HCT116 (cell line): Measurements from ENCODE around the gene GPR176. TPM values are rescaled to one million over a fixed set of nuclear protein-coding genes. Genes with fewer than 3 reads are reported as not detected.

Experiments
- ATAC-seq: fragments of 200-7000 bp; cut with Tn5 transposase; 2 replicates; pipeline ENCODE4 v1.9.1; 2020; ENCODE audit warnings: mild to moderate bottlenecking, moderate library complexity
- BruUV-seq: library from RNA; stranded (reverse); fragments of 400-500 nt; replicated peaks from 2 replicates; lab custom pipeline; 2021; lab: Mats Ljungman, UMichigan
- CTCF ChIA-PET: fragments of 300-600 bp; sonication (Branson Sonifier 250); formaldehyde crosslinking; loops from one replicate; lab custom pipeline; 2021; ENCODE audit warnings: antibody characterized with exemption; lab: Charles Lee
- POLR2A ChIA-PET: fragments of 300-600, 350-600 bp; sonication (Branson Sonifier 250); formaldehyde crosslinking; loops from one replicate; lab custom pipeline; 2021; ENCODE audit warnings: antibody characterized with exemption; lab: Charles Lee
- RAD21 ChIA-PET, 2 experiments: fragments of 300-600 bp; sonication (Branson Sonifier 250); formaldehyde crosslinking; loops; one replicate each; lab custom pipeline; 2023; ENCODE audit warnings: low total read pairs in 2 of 2; ENCODE audit not compliant: uncharacterized antibody in 2 of 2, unreplicated experiment in 2 of 2, low non-redundant PET in 1 of 2; lab: Charles Lee
- DNase-seq: peaks from one replicate; pipeline ENCODE4 v3.0.0-alpha.2; 2010; ENCODE audit warnings: low read depth, low spot score
- H2AFZ ChIP-seq: fragments of 200-600 bp; shearing (Covaris generic), sonication (generic); 2 replicates; pipeline ENCODE4 v1.6.1; 2017; ENCODE audit warnings: low read depth, mixed run types, mixed read lengths, antibody characterized with exemption, low read length; ENCODE audit not compliant: poor library complexity, severe bottlenecking
- H3K27ac ChIP-seq: 2 replicates; pipeline ENCODE4 v1.5.1; 2012; ENCODE audit warnings: low read depth, low read length
- H3K27me3 ChIP-seq: fragments of 200-600 bp; sonication (generic); 2 replicates; pipeline ENCODE4 v1.6.1; 2016; ENCODE audit warnings: mixed run types, low read length, mixed read lengths; ENCODE audit not compliant: insufficient read depth
- H3K36me3 ChIP-seq, 2 experiments: fragments of 200-500 bp in 1 of 2; fragments of 200-600 bp in 1 of 2; sonication (Bioruptor generic) in 1 of 2; sonication (generic) in 1 of 2; 2 replicates each; pipeline versions ENCODE4 v1.5.1 to v1.6.1; 2014 to 2016; ENCODE audit warnings: low read length in 2 of 2, inconsistent platforms in 1 of 2, mixed read lengths in 1 of 2, mixed run types in 1 of 2; ENCODE audit not compliant: insufficient read depth in 2 of 2, control insufficient read depth in 1 of 2
- H3K4me1 ChIP-seq, 2 experiments: fragments of 200-600 bp in 1 of 2; sonication (generic) in 1 of 2; 2 replicates each; pipeline versions ENCODE4 v1.5.1 to v1.6.1; 2012 to 2017; ENCODE audit warnings: low read length in 2 of 2, inconsistent platforms in 1 of 2, mild to moderate bottlenecking in 1 of 2, mixed read lengths in 1 of 2, mixed run types in 1 of 2, moderate library complexity in 1 of 2; ENCODE audit not compliant: insufficient read depth in 2 of 2, control insufficient read depth in 1 of 2
- H3K4me2 ChIP-seq: fragments of 200-600 bp; sonication (generic); 2 replicates; pipeline ENCODE4 v1.6.1; 2017; ENCODE audit warnings: mixed run types, low read length, mixed read lengths
- H3K4me3 ChIP-seq, 2 experiments: fragments of 200-600 bp in 1 of 2; sonication (generic) in 1 of 2; replicated peaks in 1 of 2; 2 replicates each; pipeline ENCODE4 v1.5.1; 2011 to 2016; ENCODE audit warnings: low read length in 2 of 2, control low read depth in 1 of 2, low read depth in 1 of 2, mild to moderate bottlenecking in 1 of 2, mixed read lengths in 1 of 2, mixed run types in 1 of 2
- H3K79me2 ChIP-seq: fragments of 200-600 bp; sonication (generic); 2 replicates; pipeline ENCODE4 v1.6.1; 2017; ENCODE audit warnings: mild to moderate bottlenecking, mixed run types, low read length, moderate library complexity, mixed read lengths; ENCODE audit not compliant: insufficient read depth
- H3K9ac ChIP-seq: fragments of 200-600 bp; sonication (generic); 2 replicates; pipeline ENCODE4 v1.6.1; 2016; ENCODE audit warnings: low read length, mixed read lengths
- H3K9me2 ChIP-seq: fragments of 200-600 bp; sonication (generic), shearing (Covaris generic); 2 replicates; pipeline ENCODE4 v1.6.1; 2017; ENCODE audit warnings: mixed run types, mild to moderate bottlenecking, moderate library complexity; ENCODE audit not compliant: insufficient read depth
- H3K9me3 ChIP-seq, 2 experiments: fragments of 200-500 bp in 1 of 2; fragments of 200-600 bp in 1 of 2; sonication (Bioruptor generic) in 1 of 2; sonication (generic) in 1 of 2; 2 replicates each; pipeline ENCODE4 v1.6.1; 2014 to 2017; ENCODE audit warnings: low read length in 2 of 2, mixed read lengths in 2 of 2, inconsistent platforms in 1 of 2, low read depth in 1 of 2, mild to moderate bottlenecking in 1 of 2, mixed run types in 1 of 2, moderate library complexity in 1 of 2; ENCODE audit not compliant: control insufficient read depth in 1 of 2, insufficient read depth in 1 of 2
- H4K20me1 ChIP-seq: fragments of 200-600 bp; sonication (generic), shearing (Covaris generic); 2 replicates; pipeline ENCODE4 v1.6.1; 2017; ENCODE audit warnings: mixed run types, mild to moderate bottlenecking, moderate library complexity; ENCODE audit not compliant: insufficient read depth
- CBX3 ChIP-seq: IDR thresholded peaks from 2 replicates; pipeline ENCODE4 v1.6.1; 2012; ENCODE audit warnings: low read depth
- CEBPB ChIP-seq: IDR thresholded peaks from 2 replicates; pipeline ENCODE4 v1.6.1; 2012; ENCODE audit warnings: low read depth
- EZH2phosphoT487 ChIP-seq: fragments of 200-600 bp; IDR thresholded peaks from 2 replicates; pipeline ENCODE4 v1.6.1; 2018; ENCODE audit warnings: antibody characterized with exemption, borderline replicate concordance
- FOSL1 ChIP-seq: IDR thresholded peaks from 2 replicates; pipeline ENCODE4 v1.6.1; 2012; ENCODE audit warnings: low read depth
- JUND ChIP-seq: IDR thresholded peaks from 2 replicates; pipeline ENCODE4 v1.6.1; 2012
- POLR2A ChIP-seq: IDR thresholded peaks from 2 replicates; pipeline ENCODE4 v1.7.0; 2011; ENCODE audit warnings: borderline replicate concordance; ENCODE audit not compliant: insufficient read depth, insufficient read length; ENCODE audit errors: extremely low read depth
- SP1 ChIP-seq: IDR thresholded peaks from 2 replicates; pipeline ENCODE4 v1.6.1; 2012; ENCODE audit warnings: low read depth
- SRF ChIP-seq: IDR thresholded peaks from 2 replicates; pipeline ENCODE4 v1.6.1; 2012; ENCODE audit warnings: low read depth
- TCF7L2 ChIP-seq: IDR thresholded peaks from 2 replicates; pipeline ENCODE4 v1.7.0; 2011; ENCODE audit warnings: borderline replicate concordance, inconsistent platforms; ENCODE audit not compliant: insufficient read depth, insufficient read length; ENCODE audit errors: extremely low read depth
- intact Hi-C: fragments of 100-400 bp; cut with micrococcal nuclease; formaldehyde crosslinking; loops from 2 replicates; pipeline ENCODE4 v1.10.0; 2022
- total RNA-seq: library from RNA; stranded (reverse); gene quantifications from one replicate; pipeline ENCODE4 v1.2.1, GENCODE V29; 2021; ENCODE audit not compliant: unreplicated experiment
- TF ChIP-seq, protein P1 (sequence below): IDR thresholded peaks from 2 replicates; pipeline ENCODE4 v1.6.1; 2011; ENCODE audit warnings: mild to moderate bottlenecking, low read length, moderate library complexity; ENCODE audit not compliant: insufficient replicate concordance; ENCODE audit errors: extremely low read depth
- TF ChIP-seq, protein P2 (sequence below): IDR thresholded peaks from 2 replicates; pipeline ENCODE4 v1.6.1; 2012; ENCODE audit warnings: low read depth

GPR176 gene
- total RNA-seq, 1 experiment from 2014 or later, result 1.7 TPM

DNA sequence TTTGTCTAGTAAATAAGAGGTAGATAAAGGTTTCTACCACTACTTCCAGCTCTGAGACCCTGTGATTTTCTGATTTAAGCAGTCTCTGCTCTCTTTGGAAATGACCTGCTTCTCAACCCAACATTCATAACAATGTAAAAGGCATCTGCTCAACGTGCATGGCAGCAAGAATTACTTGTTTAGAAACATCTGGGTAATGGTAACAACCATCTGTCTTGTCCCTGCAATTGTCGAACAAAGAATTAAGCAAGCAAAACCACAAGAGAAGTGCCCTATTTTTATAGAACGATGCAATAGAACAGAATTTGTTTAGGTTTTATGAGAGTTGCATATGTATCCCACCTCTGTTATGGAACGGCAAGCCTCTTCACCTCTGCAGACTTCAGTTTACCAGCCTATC, 130.3 kb downstream of the GPR176 start:
- no TSS peak for BruUV-seq
- no peak overlapping the region for H3K9ac ChIP-seq
- intact Hi-C loops, result loop anchor here (5.0 to 10.0 kb wide), 2 partner anchors 243 to 485 kb away; no protein-coding TSS in a partner anchor
- H3K4me3 ChIP-seq, result no peak overlapping the region
- no peak overlapping the region for H2AFZ ChIP-seq
- H3K9me3 ChIP-seq, result no peaks in the 10 kb centered on the region
- H3K36me3 ChIP-seq, result peaks cover 0 to 3% of the 10 kb centered on the region in 2 experiments; a peak in 1 of 4 replicates
- ChIA-PET POLR2A (no interaction called here), RAD21 (no interaction called here), CTCF (no interaction called here)
- no peaks in the 10 kb centered on the region for H3K9me2 ChIP-seq
- no peaks in the 10 kb centered on the region for H3K27me3 ChIP-seq
- H4K20me1 ChIP-seq, result no peaks in the 10 kb centered on the region
- no peak for ATAC-seq
- H3K4me1 ChIP-seq, result peaks cover 4 to 7% of the 10 kb centered on the region in 2 experiments; a peak in 2 of 4 replicates
- no peak overlapping the region for H3K27ac ChIP-seq
- TF ChIP-seq SP1 (no peak), CEBPB (no peak), FOSL1 (no peak)
- TF ChIP-seq, protein P1, sequence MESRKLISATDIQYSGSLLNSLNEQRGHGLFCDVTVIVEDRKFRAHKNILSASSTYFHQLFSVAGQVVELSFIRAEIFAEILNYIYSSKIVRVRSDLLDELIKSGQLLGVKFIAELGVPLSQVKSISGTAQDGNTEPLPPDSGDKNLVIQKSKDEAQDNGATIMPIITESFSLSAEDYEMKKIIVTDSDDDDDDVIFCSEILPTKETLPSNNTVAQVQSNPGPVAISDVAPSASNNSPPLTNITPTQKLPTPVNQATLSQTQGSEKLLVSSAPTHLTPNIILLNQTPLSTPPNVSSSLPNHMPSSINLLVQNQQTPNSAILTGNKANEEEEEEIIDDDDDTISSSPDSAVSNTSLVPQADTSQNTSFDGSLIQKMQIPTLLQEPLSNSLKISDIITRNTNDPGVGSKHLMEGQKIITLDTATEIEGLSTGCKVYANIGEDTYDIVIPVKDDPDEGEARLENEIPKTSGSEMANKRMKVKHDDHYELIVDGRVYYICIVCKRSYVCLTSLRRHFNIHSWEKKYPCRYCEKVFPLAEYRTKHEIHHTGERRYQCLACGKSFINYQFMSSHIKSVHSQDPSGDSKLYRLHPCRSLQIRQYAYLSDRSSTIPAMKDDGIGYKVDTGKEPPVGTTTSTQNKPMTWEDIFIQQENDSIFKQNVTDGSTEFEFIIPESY, result no peak
- H3K4me2 ChIP-seq, result no peak overlapping the region
- DNase-seq, result no peak
- no peaks in the 10 kb centered on the region for H3K79me2 ChIP-seq

DNA sequence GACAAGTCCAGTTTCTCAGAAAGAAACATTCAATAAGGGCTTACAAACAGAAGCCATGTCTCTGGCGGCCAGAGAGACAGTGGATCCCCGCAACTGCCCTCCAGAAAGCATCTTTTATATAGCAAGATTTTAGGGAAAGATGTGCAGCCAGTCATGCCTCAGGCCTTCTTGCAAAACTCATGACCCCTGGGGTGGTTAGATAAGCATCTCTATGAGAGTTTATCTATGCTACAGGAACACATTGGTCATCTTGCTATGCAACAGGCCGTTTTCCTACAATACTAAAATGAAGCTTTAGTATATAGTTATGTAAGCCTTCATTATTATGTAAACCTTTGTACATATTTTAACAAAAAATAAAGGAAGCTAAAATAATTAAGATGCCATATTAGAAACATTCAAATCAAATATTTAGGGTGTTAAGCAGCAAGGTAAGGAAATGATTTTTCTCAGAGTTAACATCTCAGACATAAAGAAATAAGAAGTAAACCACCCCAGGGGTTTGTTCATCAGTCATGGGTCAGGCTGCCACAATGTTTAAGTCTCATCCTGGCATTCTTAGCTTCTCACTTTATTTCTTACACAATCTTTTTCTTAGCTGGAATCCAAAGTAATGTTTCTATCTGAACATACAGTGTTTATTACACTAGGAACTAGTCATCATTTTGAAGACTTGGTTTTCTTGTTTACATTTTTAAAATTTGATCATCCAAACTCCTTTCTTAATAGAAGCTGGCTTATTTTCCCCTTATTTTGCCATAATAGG, 131.1 kb downstream of the GPR176 start:
- Histone ChIP-seq H4K20me1 (no peaks in the 10 kb centered on the region), H3K9me2 (no peaks in the 10 kb centered on the region), H3K4me3 (no peak overlapping the region), H3K36me3 (peaks cover 0 to 3% of the 10 kb centered on the region in 2 experiments; a peak in 1 of 4 replicates), H3K27ac (no peak overlapping the region), H3K79me2 (0 out of 2 replicates have a peak, but pooled peaks cover 3% of the 10 kb centered on the region), H2AFZ (no peak overlapping the region), H3K9me3 (no peaks in the 10 kb centered on the region), H3K27me3 (no peaks in the 10 kb centered on the region), H3K4me2 (no peak overlapping the region), H3K4me1 (peaks cover 7 to 11% of the 10 kb centered on the region in 2 experiments; a peak in 3 of 4 replicates), H3K9ac (no peak overlapping the region)
- intact Hi-C loops, result loop anchor here (5.0 to 10.0 kb wide), 2 partner anchors 243 to 486 kb away; no protein-coding TSS in a partner anchor
- RAD21 ChIA-PET, result no interaction called here
- ATAC-seq (no peak), DNase-seq (no peak)
- POLR2A ChIA-PET, result no interaction called here
- CTCF ChIA-PET, result interaction anchor here (0.8 kb wide), 1 partner anchor 428 kb away, joined by 3 read pairs; no protein-coding TSS in a partner anchor
- BruUV-seq, result no TSS peak
- TF ChIP-seq, protein P2, sequence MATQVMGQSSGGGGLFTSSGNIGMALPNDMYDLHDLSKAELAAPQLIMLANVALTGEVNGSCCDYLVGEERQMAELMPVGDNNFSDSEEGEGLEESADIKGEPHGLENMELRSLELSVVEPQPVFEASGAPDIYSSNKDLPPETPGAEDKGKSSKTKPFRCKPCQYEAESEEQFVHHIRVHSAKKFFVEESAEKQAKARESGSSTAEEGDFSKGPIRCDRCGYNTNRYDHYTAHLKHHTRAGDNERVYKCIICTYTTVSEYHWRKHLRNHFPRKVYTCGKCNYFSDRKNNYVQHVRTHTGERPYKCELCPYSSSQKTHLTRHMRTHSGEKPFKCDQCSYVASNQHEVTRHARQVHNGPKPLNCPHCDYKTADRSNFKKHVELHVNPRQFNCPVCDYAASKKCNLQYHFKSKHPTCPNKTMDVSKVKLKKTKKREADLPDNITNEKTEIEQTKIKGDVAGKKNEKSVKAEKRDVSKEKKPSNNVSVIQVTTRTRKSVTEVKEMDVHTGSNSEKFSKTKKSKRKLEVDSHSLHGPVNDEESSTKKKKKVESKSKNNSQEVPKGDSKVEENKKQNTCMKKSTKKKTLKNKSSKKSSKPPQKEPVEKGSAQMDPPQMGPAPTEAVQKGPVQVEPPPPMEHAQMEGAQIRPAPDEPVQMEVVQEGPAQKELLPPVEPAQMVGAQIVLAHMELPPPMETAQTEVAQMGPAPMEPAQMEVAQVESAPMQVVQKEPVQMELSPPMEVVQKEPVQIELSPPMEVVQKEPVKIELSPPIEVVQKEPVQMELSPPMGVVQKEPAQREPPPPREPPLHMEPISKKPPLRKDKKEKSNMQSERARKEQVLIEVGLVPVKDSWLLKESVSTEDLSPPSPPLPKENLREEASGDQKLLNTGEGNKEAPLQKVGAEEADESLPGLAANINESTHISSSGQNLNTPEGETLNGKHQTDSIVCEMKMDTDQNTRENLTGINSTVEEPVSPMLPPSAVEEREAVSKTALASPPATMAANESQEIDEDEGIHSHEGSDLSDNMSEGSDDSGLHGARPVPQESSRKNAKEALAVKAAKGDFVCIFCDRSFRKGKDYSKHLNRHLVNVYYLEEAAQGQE, result no peak
- TF ChIP-seq TCF7L2 (no peak), SRF (no peak), EZH2phosphoT487 (no peak), SP1 (no peak), JUND (no peak), POLR2A (no peak), CBX3 (no peak)
